Measurements from ENCODE around the gene METTL1.

METTL1 gene

GRCh38 chr12:57735952-57736740, 35.8 kb downstream of the METTL1 start:
- DNase-seq = no peak

- no peak for DNase-seq
Observed at GRCh38 chr12:57735198-57735855, 36.6 kb downstream of the METTL1 start.

GRCh38 chr12:57734591-57734990, 37.3 kb downstream of the METTL1 start:
- no peak for DNase-seq

GRCh38 chr12:57733928-57734327, 38.0 kb downstream of the METTL1 start:
- no peak for DNase-seq

GRCh38 chr12:57732726-57733593, 38.9 kb downstream of the METTL1 start:
- no peak for DNase-seq

- DNase-seq = no peak
Observed at GRCh38 chr12:57732270-57732669, 39.6 kb downstream of the METTL1 start.

- DNase-seq = no peak
Observed at GRCh38 chr12:57731411-57732080, 40.4 kb downstream of the METTL1 start.

- DNase-seq = no peak
Observed at GRCh38 chr12:57730336-57731067, 41.4 kb downstream of the METTL1 start.

GRCh38 chr12:57729321-57729844, 42.5 kb downstream of the METTL1 start:
- DNase-seq = no peak

- DNase-seq = no peak
Observed at GRCh38 chr12:57727758-57728395, 44.0 kb downstream of the METTL1 start.

GRCh38 chr12:57726884-57727757, 44.8 kb downstream of the METTL1 start:
- no peak for DNase-seq

GRCh38 chr12:57726151-57726883, 45.6 kb downstream of the METTL1 start:
- no peak for DNase-seq

- DNase-seq = no peak
Observed at GRCh38 chr12:57725851-57726150, 46.1 kb downstream of the METTL1 start.

GRCh38 chr12:57724936-57725740, 46.8 kb downstream of the METTL1 start:
- DNase-seq = no peak

- no peak for DNase-seq
Observed at GRCh38 chr12:57724003-57724935, 47.6 kb downstream of the METTL1 start.

GRCh38 chr12:57723630-57723962, 48.3 kb downstream of the METTL1 start:
- DNase-seq = no peak

GRCh38 chr12:57722716-57723629, 48.9 kb downstream of the METTL1 start:
- DNase-seq = no peak

Data from SIG-M5 (cell line).